ENCODE data around the gene LYL1. TPM values are rescaled to one million over a fixed set of nuclear protein-coding genes. Genes with fewer than 3 reads are reported as not detected.

LYL1 gene
- total RNA-seq, 2 experiments from 2014 or later = 3.7 TPM

DNA sequence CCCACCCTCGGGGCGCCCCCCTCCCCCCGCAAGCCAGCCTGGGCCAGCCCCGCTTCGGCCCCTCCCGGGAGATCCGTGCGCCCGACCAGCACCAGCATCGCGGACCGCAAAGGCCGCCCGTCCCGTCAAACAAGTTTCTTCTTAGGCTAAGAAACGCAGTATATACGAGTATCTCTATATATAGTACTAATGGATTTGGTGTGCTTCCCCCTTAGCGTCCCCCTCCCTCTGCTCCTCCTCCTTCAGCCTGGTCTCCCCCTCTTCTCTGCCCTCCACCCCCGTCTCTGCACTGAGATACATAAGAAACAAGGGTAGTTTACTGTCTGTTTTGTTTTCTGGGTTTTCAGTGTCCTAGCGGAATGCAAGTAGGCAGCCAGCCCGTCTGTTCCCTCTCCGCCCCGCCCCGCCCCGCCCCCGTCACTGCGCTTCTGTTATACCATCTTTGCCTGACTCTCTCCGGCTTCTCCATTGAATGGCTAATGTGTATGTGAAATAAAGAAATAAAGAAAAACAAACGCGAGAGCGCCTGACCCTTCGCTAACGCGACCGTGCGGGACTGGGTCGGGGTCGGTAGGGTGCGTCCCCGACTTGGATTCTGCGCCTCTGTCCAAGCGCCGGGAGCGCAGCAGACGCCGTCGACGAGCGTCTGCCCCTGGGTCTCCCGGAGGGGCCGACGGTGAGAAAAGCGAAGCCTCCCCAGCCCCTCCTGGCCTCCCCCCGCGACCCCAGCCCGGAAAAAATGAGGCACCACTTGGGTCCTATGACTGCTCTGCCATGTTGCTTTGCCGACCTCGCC, 4.2 kb downstream of the LYL1 start:
- peaks cover 4% of the 10 kb centered on the region for H3K36me3 Mint-ChIP-seq
- peaks cover 2% of the 10 kb centered on the region for H3K9me3 Mint-ChIP-seq
- H3K27me3 Mint-ChIP-seq = peaks cover 44% of the 10 kb centered on the region
- no peak for DNase-seq
- POLR2A ChIA-PET = no interaction called here
- no peak for ATAC-seq (ENCODE audit: low read depth)
- peak overlapping the region; percentile 26 for H3K27ac Mint-ChIP-seq
- peaks cover 31% of the 10 kb centered on the region for H3K4me1 Mint-ChIP-seq
- H3K4me3 Mint-ChIP-seq = peak overlapping the region; percentile 73

DNA sequence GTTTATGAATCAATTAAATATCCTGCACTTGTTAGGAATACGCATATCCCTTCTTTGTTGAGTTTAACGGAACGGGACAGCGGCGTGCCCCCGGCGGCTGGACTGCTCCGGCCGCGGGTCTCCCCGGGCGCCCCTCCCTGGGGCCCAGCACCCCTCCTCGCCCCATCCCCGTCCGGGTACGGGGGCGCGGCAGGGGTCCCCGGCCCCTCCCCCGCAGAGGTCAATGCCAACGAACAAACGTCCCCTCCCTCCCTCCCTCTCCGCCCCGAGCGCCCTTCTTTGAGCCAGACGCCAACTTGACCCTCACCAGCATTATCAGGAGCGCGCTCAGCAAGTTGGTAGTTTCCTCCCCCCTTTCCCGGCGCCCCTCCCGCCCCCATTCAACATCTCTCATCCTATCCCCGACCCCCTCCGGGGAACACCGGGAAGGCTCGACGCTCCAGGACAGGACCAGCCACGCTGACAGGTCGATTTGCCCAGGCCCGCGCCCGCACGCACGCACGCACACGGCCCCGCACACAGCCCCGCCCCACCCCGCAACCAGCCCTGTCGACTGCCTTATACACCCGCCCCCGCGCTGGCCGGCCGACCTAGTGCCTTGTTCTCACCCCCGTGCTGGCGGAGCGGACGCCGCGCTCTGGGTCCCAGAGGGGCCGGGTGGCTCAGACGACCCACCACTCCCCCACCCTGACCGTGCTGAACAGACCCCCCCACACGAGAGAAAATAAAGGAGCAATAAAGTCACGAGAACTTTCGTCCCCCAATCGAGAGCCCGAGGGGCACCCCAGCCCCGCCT, 5.0 kb downstream of the LYL1 start:
- peaks cover 2% of the 10 kb centered on the region for H3K9me3 Mint-ChIP-seq
- H3K36me3 Mint-ChIP-seq = peaks cover 4% of the 10 kb centered on the region
- DNase-seq (no peak), ATAC-seq (ENCODE audit: low read depth) (no peak)
- POLR2A ChIA-PET = interaction anchor here (1.0 kb wide), 1 partner anchor 53 kb away, joined by 3 read pairs; the partner anchor contains the start of genes IER2 and STX10
- H3K27me3 Mint-ChIP-seq = peaks cover 44% of the 10 kb centered on the region
- H3K4me3 Mint-ChIP-seq = peak overlapping the region; percentile 22
- peaks cover 28% of the 10 kb centered on the region for H3K4me1 Mint-ChIP-seq
- no peak overlapping the region for H3K27ac Mint-ChIP-seq

DNA sequence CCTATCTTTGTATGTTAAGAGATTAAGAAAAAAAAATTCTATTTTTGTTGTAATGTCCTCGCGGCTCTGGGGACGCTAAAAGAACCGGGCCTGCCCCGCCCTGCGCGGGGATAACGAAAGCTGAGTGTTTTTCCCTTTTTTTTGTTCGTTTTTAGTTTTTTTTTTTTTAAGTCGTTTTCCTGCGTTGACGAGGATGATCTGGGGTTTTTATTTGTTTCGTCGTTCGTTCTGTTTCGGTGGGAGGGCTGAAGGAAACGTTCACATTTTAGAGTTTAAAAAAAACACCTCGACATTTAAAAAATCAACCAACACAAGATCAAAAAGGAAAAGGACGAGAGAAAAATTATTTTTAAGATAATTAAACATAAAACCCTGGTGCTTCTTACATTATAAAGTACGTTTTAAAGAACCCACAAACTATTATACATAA, 5.6 kb downstream of the LYL1 start:
- Mint-ChIP-seq H3K27me3 (peaks cover 44% of the 10 kb centered on the region), H3K36me3 (peaks cover 4% of the 10 kb centered on the region), H3K4me1 (peaks cover 28% of the 10 kb centered on the region), H3K4me3 (peak overlapping the region; percentile 4), H3K9me3 (peaks cover 2% of the 10 kb centered on the region), H3K27ac (no peak overlapping the region)
- POLR2A ChIA-PET = interaction anchor here (1.0 kb wide), 1 partner anchor 53 kb away, joined by 3 read pairs; the partner anchor contains the start of genes IER2 and STX10
- ATAC-seq (ENCODE audit: low read depth) (no peak), DNase-seq (no peak)

DNA sequence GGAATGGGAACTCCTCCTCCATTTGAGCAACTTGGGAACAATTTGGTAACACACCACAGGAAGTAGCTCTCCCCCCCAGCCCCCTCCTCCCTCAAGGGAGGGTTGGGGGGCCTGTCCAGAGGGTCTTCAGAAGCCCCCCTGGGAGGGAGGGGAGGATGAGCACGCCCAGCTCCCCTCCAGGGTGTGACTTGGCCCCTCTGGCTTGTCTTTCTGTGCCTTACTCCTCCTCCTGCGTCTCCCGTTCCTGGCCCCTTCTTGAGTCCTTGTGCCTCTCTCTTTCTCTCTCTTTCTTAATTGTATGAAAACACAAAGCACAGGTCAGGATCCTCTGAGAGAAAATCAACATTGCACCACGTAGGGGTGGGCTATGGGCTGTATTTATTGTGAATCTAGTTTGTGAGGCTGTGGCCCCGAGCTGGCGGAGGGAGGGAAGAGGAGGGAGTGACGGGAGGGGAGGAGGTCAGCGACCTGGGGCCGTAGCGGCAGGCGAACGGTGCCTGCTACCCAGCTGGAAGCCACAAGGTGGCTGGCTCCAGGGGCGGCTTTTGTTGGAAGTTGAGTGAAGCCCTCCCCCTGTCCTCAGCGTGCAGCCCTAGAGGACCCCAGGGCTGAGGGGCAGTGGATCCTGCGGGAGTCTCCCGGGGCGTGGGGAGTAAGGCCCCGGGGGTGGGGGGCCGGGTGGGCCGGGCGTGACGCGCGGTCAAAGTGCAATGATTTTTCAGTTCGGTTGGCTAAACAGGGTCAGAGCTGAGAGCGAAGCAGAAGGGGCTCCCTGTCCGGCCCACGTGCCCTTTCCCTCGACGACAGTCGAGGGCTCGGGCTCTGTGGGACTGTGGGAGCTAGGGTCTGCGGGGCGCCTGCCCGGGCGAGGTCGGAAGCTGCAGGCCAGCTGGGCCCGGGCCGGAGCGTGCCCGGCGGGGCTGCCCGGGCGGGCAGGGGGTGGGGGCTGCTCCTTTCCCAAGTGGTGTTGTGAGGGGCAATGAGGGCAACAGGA, 6.4 kb downstream of the LYL1 start:
- Mint-ChIP-seq H3K4me3 (peak overlapping the region; percentile 8), H3K4me1 (peaks cover 22% of the 10 kb centered on the region), H3K9me3 (peaks cover 2% of the 10 kb centered on the region), H3K36me3 (peaks cover 4% of the 10 kb centered on the region), H3K27me3 (peaks cover 44% of the 10 kb centered on the region), H3K27ac (peak overlapping the region; percentile 4)
- DNase-seq (no peak), ATAC-seq (ENCODE audit: low read depth) (no peak)
- POLR2A ChIA-PET = interaction anchor here (0.5 to 1.0 kb wide), 4 partner anchors 54 to 350 kb away, joined by 3 to 5 read pairs (median 3); partner anchors contain the start of genes IER2 and STX10

DNA sequence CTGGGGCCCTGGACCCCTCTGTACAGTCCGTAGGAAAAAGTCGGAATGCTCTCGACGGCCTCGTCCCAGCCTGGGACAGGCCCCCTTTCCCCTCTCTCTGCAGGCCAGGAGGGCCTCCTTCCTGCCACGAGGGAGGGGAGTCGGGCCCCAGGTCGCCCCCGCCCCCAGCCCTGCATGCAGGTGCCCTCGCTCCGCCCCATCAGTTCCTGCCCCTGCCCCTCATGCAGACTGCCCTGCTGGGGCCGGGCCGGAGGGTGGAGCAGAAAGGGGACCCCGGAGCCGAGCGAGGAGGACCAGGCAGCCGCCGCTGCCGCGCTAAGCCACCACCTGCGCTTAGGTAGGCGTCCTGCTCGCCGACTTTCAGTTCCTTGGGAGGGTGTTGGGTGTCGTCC, 7.3 kb downstream of the LYL1 start:
- no peak for DNase-seq
- Mint-ChIP-seq H3K27ac (no peak overlapping the region), H3K27me3 (peaks cover 44% of the 10 kb centered on the region), H3K4me3 (no peak overlapping the region), H3K4me1 (peaks cover 21% of the 10 kb centered on the region), H3K9me3 (peaks cover 2% of the 10 kb centered on the region), H3K36me3 (peaks cover 4% of the 10 kb centered on the region)
- POLR2A ChIA-PET = interaction anchor here (0.5 to 0.6 kb wide), 3 partner anchors 70 to 119 kb away, joined by 3 to 4 read pairs (median 3); no protein-coding TSS in a partner anchor
- no peak for ATAC-seq (ENCODE audit: low read depth)

DNA sequence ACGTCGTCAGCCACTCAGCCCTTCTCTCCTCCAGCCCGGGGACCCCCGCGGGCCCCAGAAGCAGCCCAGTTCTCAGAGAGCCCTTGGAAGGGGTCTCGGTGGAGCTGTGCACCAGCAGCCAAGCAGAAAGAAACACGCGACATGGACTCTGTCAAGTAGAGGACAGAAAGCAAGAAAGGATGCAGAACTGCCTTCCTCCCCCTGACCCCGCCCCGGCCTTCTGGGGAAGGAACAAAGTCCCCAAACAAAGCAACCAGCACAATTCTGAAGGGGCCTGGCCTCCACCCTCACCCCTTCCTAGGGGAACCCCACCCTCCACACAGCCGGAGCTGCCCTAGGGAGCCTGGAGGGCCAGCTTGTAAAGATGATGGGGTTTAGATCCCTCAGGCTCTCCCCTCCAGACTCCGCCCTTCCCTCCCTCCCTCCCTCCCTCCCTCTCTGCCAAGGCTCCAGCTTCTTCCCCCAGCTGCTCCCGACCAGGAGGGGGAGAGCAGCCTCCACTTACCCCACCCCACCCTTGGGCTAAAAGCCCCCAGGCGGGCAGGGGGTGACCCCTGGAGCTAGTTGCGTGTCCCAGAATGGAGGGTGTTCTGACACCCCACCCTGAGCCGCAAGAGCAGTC, 7.8 kb downstream of the LYL1 start:
- no peak overlapping the region for H3K4me3 Mint-ChIP-seq
- H3K9me3 Mint-ChIP-seq = no peaks in the 10 kb centered on the region
- peaks cover 44% of the 10 kb centered on the region for H3K27me3 Mint-ChIP-seq
- H3K4me1 Mint-ChIP-seq = peaks cover 16% of the 10 kb centered on the region
- ATAC-seq (ENCODE audit: low read depth) (no peak), DNase-seq (no peak)
- POLR2A ChIA-PET = interaction anchor here (0.6 kb wide), 1 partner anchor 118 kb away, joined by 4 read pairs; no protein-coding TSS in a partner anchor
- no peak overlapping the region for H3K27ac Mint-ChIP-seq
- peaks cover under 1% of the 10 kb centered on the region for H3K36me3 Mint-ChIP-seq

DNA sequence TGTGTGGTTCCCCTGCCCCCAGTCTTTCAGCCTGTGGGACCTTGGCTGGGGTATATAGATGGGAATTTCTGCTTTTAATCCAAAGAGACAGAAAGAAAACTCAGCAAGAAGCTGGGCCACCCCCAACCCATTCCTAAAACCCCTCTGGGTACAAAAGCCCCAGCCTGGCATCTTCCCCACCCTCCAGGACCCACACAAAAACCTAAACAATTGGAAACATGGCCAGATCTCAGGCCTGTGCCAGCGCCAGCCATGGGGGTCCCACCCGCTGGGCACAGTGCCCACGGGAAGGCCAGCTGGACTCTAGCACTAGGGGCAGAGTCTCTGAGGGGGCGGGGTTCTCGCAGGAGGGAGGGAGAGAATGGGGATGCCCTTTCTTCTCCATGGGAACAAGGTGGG, 8.6 kb downstream of the LYL1 start:
- H3K9me3 Mint-ChIP-seq = no peaks in the 10 kb centered on the region

DNA sequence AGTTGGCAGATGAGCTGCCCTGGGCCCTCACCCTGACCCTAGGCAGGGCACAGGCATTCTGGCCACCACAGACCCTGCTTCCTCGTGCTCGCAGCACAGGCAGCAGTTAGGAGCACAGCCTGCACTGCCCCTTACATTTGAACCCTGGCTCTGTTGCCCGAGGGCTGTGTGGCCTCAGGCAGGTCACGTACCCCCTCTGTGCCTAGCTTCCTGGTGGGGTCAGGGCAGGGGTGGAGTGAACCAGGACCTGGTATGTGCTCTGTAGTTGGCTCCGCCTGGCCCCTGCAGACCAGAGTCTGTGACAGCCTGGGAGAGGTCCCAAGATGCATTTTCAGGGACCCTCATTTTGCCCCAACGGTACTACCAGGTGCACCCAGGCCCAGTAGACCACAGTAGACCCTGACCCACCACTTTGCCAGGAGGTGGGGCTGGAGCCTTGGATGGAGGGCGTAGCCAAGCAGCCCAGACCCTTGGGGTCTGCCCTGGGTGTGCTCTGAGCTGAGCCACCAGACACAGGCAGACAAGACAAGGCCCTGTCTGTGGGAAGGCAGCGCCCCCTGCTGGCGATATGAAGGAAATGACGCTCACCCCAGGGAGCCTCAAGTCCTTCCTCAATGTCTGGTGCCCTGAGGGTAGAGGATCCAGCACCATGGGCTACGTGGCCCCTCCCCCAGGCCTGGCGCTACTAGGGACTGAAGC, 9.1 kb downstream of the LYL1 start:
- ATAC-seq (ENCODE audit: low read depth) = peak; percentile 82
- Mint-ChIP-seq H3K27ac (no peak overlapping the region), H3K36me3 (no peaks in the 10 kb centered on the region), H3K27me3 (peaks cover 39% of the 10 kb centered on the region), H3K9me3 (no peaks in the 10 kb centered on the region), H3K4me3 (no peak overlapping the region), H3K4me1 (peaks cover 12% of the 10 kb centered on the region)
- peak; percentile 86 for DNase-seq
- POLR2A ChIA-PET = interaction anchor here (1.3 kb wide), 1 partner anchor 116 kb away, joined by 8 read pairs; no protein-coding TSS in a partner anchor

More for the DNA sequence above, 8.6 kb downstream of the LYL1 start:
- ATAC-seq (ENCODE audit: low read depth) (no peak), DNase-seq (no peak)
- POLR2A ChIA-PET = interaction anchor here (1.3 kb wide), 1 partner anchor 117 kb away, joined by 8 read pairs; no protein-coding TSS in a partner anchor
- H3K4me1 Mint-ChIP-seq = peaks cover 13% of the 10 kb centered on the region
- H3K36me3 Mint-ChIP-seq = no peaks in the 10 kb centered on the region
- H3K4me3 Mint-ChIP-seq = no peak overlapping the region
- H3K27ac Mint-ChIP-seq = no peak overlapping the region
- peaks cover 43% of the 10 kb centered on the region for H3K27me3 Mint-ChIP-seq

DNA sequence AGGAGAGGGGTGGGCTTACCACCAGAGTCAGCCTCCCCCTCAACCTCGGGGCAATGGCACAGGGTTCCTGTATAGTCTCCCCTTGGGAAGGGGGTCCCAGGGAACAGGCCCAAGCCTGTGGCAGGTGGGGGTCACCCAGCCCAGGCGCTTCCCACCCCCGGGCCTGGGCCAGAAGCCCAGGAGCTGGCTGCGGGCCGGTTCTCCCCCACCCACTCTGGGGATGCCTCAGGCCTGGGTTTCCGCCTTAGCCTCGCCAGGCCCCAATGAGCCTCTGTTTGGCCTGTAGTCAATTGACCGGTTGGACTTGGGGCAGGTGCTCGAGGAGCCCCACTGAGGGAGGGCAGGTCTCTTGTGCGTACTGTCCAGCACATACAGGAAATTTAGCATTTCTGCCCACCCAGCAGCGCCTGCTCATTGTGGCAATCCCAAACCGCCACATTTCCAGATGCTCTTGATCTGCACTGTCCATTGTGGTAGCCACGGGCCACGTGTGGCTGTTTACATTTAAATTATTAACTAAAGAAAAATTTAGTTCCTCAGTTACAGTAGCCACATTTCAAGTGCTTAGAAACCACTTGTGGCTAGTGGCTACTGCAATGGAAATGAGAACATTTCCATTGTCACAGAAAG, 9.9 kb downstream of the LYL1 start:
- no peaks in the 10 kb centered on the region for H3K9me3 Mint-ChIP-seq
- POLR2A ChIA-PET = no interaction called here
- no peaks in the 10 kb centered on the region for H3K36me3 Mint-ChIP-seq
- peaks cover 32% of the 10 kb centered on the region for H3K27me3 Mint-ChIP-seq
- no peak for DNase-seq
- H3K27ac Mint-ChIP-seq = no peak overlapping the region
- peaks cover 8% of the 10 kb centered on the region for H3K4me1 Mint-ChIP-seq
- no peak for ATAC-seq (ENCODE audit: low read depth)
- H3K4me3 Mint-ChIP-seq = no peak overlapping the region

DNA sequence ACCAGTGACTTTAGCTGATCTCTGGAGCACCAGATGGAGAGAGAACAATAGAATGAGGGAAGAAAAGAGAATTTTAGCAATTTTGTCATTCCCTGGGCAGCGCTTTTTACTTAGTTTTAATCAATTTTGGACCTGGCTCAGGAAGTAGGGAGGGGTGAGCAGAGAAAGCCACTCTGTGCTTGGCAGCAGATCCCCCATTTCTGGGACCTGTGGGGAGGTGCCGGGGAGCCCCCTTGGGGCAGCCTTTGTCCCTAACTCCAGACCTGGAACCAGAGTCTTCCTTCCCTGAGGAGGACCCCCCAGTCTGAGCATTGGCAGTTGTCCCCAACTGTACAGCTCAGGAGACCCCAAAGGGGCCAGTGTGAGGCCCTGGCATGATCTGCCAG, 10.5 kb downstream of the LYL1 start:
- POLR2A ChIA-PET = no interaction called here
- H3K27me3 Mint-ChIP-seq = peaks cover 28% of the 10 kb centered on the region
- H3K27ac Mint-ChIP-seq = no peak overlapping the region
- H3K9me3 Mint-ChIP-seq = no peaks in the 10 kb centered on the region
- no peaks in the 10 kb centered on the region for H3K36me3 Mint-ChIP-seq
- DNase-seq (no peak), ATAC-seq (ENCODE audit: low read depth) (no peak)
- no peak overlapping the region for H3K4me3 Mint-ChIP-seq
- peaks cover 7% of the 10 kb centered on the region for H3K4me1 Mint-ChIP-seq

DNA sequence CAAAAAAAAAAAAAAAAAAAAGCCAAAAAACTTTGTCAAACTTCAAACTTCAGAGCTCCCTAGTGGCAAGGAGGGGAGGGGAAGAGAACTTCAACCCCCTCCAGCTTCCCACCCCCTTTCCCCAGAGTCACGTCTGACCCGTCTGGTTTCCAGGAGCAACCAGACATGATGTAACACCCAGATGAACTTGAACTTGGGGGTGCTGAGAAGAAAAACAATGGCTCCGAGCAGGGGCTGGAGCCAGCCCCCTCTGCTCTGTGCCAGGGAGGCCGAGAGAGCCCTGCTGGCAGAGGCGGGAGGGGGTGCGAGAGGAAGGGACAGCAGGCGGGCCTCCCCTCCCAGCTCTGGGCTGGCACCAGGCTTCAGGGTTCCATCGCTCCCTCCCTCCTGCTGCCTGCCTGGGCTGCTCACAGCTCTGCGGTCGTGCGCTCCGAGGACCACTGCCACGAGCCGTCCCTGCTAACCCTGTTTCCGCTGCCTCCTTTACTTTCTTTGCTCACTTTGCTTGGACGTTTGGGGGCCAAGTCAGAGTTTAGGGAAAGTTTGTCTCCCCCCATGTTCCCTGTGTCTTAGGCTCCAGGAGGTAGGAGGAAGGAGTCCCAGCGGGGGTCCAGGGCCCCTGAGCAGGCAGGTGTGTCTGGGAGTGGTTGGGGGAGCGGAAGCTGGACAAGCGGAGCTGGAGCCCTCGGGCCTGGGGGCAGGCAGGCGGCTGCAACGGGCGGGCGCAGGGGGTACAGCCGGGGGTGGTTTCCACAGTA, 11.1 kb downstream of the LYL1 start:
- Mint-ChIP-seq H3K4me3 (no peak overlapping the region), H3K4me1 (peaks cover 4% of the 10 kb centered on the region), H3K27ac (no peak overlapping the region), H3K36me3 (no peaks in the 10 kb centered on the region), H3K9me3 (no peaks in the 10 kb centered on the region), H3K27me3 (peaks cover 24% of the 10 kb centered on the region)
- DNase-seq = no peak
- POLR2A ChIA-PET = no interaction called here
- no peak for ATAC-seq (ENCODE audit: low read depth)
